Loucy (cell line): Measurements from ENCODE around the gene S1PR1.
A peak's percentile ranks its signal among the peaks of the same experiment; 100 is the strongest.

ENCODE experiments used
- H2AFZ ChIP-seq: fragments of 200-600 bp; sonication (generic); 2 replicates; pipeline ENCODE4 v1.6.0; 2016; ENCODE audit warnings: antibody characterized with exemption, mild to moderate bottlenecking, low read length, moderate library complexity
- H3F3A ChIP-seq: fragments of 200-600 bp; 2 replicates; pipeline ENCODE4 v1.6.0; 2016; ENCODE audit warnings: antibody characterized with exemption, low read depth, mild to moderate bottlenecking
- H3K27me3 ChIP-seq: fragments of 200-600 bp; sonication (generic); 2 replicates; pipeline ENCODE4 v1.6.1; 2014; ENCODE audit warnings: low read length, mild to moderate bottlenecking; ENCODE audit not compliant: insufficient read depth, poor library complexity, severe bottlenecking
- H3K36me3 ChIP-seq: fragments of 200-600 bp; sonication (generic); 2 replicates; pipeline ENCODE4 v1.6.1; 2016; ENCODE audit warnings: low read length; ENCODE audit not compliant: insufficient read depth
- H3K4me1 ChIP-seq: fragments of 200-600 bp; sonication (generic); 2 replicates; pipeline ENCODE4 v1.5.1; 2014; ENCODE audit warnings: low read length, mild to moderate bottlenecking; ENCODE audit not compliant: insufficient read depth, poor library complexity, severe bottlenecking
- H3K4me2 ChIP-seq: fragments of 200-600 bp; sonication (generic); 2 replicates; pipeline ENCODE4 v1.6.0; 2014; ENCODE audit warnings: antibody characterized with exemption, low read length, low read depth, mild to moderate bottlenecking; ENCODE audit not compliant: poor library complexity, severe bottlenecking
- H3K4me3 ChIP-seq: fragments of 200-600 bp; sonication (generic); 2 replicates; pipeline ENCODE4 v1.5.1; 2014; ENCODE audit warnings: low read length, mild to moderate bottlenecking, mixed read lengths; ENCODE audit not compliant: poor library complexity, severe bottlenecking
- H3K79me2 ChIP-seq: fragments of 200-600 bp; sonication (generic); 2 replicates; pipeline ENCODE4 v1.6.1; 2014; ENCODE audit warnings: low read length; ENCODE audit not compliant: insufficient read depth
- H3K9ac ChIP-seq: fragments of 200-600 bp; sonication (generic); 2 replicates; pipeline ENCODE4 v1.6.0; 2014; ENCODE audit warnings: mild to moderate bottlenecking, low read depth, low read length, moderate library complexity; ENCODE audit not compliant: poor library complexity, severe bottlenecking
- H3K9me2 ChIP-seq: fragments of 200-600 bp; sonication (generic); replicated peaks from 2 replicates; pipeline ENCODE4 v1.6.1; 2016; ENCODE audit warnings: low read depth, low read length, mixed read lengths
- H3K9me3 ChIP-seq: fragments of 200-600 bp; sonication (generic); 2 replicates; pipeline ENCODE4 v1.6.1; 2014; ENCODE audit warnings: mild to moderate bottlenecking, antibody characterized with exemption, low read length, low read depth; ENCODE audit not compliant: insufficient read depth
- H4K20me1 ChIP-seq: fragments of 200-600 bp; sonication (generic); 2 replicates; pipeline ENCODE4 v1.6.0; 2014; ENCODE audit warnings: antibody characterized with exemption, low read length, mild to moderate bottlenecking; ENCODE audit not compliant: insufficient read depth, poor library complexity, severe bottlenecking
- EZH2phosphoT487 ChIP-seq: fragments of 200-600 bp; IDR thresholded peaks from 2 replicates; pipeline ENCODE4 v1.6.1; 2018; ENCODE audit warnings: antibody characterized with exemption, mild to moderate bottlenecking, moderate library complexity, borderline replicate concordance
- TF ChIP-seq, protein P1 (sequence below): fragments of 200-600 bp; sonication (generic); conservative IDR thresholded peaks from 2 replicates; pipeline ENCODE4 v1.5.1; 2014; ENCODE audit warnings: mild to moderate bottlenecking, antibody characterized with exemption, low read length

Gene S1PR1

DNA sequence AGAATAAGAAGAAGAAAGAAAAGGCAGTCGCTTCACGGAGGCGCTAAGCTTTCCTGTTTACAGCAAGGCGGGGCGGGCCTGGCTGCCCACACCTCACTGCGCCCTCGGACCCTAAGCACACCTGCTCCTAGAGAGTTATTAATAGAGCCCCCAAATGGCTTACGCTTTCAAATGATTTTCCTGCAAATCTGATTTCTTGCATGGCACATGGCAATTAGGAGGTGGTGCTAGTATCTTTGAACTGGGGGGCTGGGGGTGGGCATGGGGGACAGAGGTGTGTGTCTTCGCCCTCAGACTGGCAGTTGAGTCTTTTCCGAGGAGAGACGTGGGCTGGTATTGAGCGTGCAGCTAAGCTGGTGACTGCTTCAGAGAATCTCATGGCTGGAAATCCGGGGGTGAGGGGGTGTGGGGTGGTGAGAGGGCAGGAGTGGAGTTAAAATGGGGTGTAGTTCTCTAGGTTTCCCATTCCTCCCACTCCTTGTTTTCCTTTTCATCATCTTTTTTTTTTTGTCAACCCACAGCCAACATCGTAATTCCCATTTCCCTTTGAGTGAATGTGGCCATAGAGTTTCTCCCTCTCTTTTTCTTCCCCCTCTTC is 1.3 kb downstream of the S1PR1 start:
- H3K9me2 ChIP-seq = no peaks in the 10 kb centered on the region
- no peaks in the 10 kb centered on the region for H3K36me3 ChIP-seq
- no peaks in the 10 kb centered on the region for H3K27me3 ChIP-seq
- no peak for TF ChIP-seq EZH2phosphoT487
- TF ChIP-seq, protein P1, sequence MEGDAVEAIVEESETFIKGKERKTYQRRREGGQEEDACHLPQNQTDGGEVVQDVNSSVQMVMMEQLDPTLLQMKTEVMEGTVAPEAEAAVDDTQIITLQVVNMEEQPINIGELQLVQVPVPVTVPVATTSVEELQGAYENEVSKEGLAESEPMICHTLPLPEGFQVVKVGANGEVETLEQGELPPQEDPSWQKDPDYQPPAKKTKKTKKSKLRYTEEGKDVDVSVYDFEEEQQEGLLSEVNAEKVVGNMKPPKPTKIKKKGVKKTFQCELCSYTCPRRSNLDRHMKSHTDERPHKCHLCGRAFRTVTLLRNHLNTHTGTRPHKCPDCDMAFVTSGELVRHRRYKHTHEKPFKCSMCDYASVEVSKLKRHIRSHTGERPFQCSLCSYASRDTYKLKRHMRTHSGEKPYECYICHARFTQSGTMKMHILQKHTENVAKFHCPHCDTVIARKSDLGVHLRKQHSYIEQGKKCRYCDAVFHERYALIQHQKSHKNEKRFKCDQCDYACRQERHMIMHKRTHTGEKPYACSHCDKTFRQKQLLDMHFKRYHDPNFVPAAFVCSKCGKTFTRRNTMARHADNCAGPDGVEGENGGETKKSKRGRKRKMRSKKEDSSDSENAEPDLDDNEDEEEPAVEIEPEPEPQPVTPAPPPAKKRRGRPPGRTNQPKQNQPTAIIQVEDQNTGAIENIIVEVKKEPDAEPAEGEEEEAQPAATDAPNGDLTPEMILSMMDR = no peak
- H3K9me3 ChIP-seq = no peaks in the 10 kb centered on the region
- H3K79me2 ChIP-seq = no peaks in the 10 kb centered on the region
- no peaks in the 10 kb centered on the region for H3F3A ChIP-seq
- H3K4me1 ChIP-seq = peaks cover 33% of the 10 kb centered on the region
- H2AFZ ChIP-seq = peak overlapping the region; percentile 32; the same call in 1 of the 2 replicates
- peak overlapping the region; percentile 41 for H3K9ac ChIP-seq
- peak overlapping the region; percentile 84 for H3K4me2 ChIP-seq
- H4K20me1 ChIP-seq = no peaks in the 10 kb centered on the region
- peak overlapping the region; percentile 71 for H3K4me3 ChIP-seq

- no peaks in the 10 kb centered on the region for H3K36me3 ChIP-seq
- no peaks in the 10 kb centered on the region for H3K79me2 ChIP-seq
- H4K20me1 ChIP-seq = no peaks in the 10 kb centered on the region
- H3K4me1 ChIP-seq = peaks cover 33% of the 10 kb centered on the region
- peak overlapping the region; percentile 71 for H3K4me3 ChIP-seq
- TF ChIP-seq, protein P1 = peak; percentile 99
- no peak for TF ChIP-seq EZH2phosphoT487
- H3K4me2 ChIP-seq = peak overlapping the region; percentile 84
- peak overlapping the region; percentile 41 for H3K9ac ChIP-seq
- peak overlapping the region; percentile 32; the same call in 1 of the 2 replicates for H2AFZ ChIP-seq
- H3K27me3 ChIP-seq = no peaks in the 10 kb centered on the region
- no peaks in the 10 kb centered on the region for H3F3A ChIP-seq
- no peaks in the 10 kb centered on the region for H3K9me3 ChIP-seq
- no peaks in the 10 kb centered on the region for H3K9me2 ChIP-seq
Measured at GRCh38 chr1:101238681-101239094, 1.9 kb downstream of the S1PR1 start.

GRCh38 chr1:101239095-101240040 is 2.5 kb downstream of the S1PR1 start:
- no peaks in the 10 kb centered on the region for H4K20me1 ChIP-seq
- H3K9ac ChIP-seq = no peak overlapping the region
- H3F3A ChIP-seq = no peaks in the 10 kb centered on the region
- no peaks in the 10 kb centered on the region for H3K9me3 ChIP-seq
- TF ChIP-seq, protein P1 = peak; percentile 41
- no peak for TF ChIP-seq EZH2phosphoT487
- H3K9me2 ChIP-seq = no peaks in the 10 kb centered on the region
- no peaks in the 10 kb centered on the region for H3K27me3 ChIP-seq
- no peak overlapping the region for H2AFZ ChIP-seq
- no peak overlapping the region for H3K4me3 ChIP-seq
- H3K79me2 ChIP-seq = no peaks in the 10 kb centered on the region
- H3K36me3 ChIP-seq = no peaks in the 10 kb centered on the region
- H3K4me2 ChIP-seq = no peak overlapping the region
- H3K4me1 ChIP-seq = peaks cover 33% of the 10 kb centered on the region
